Measurements from ENCODE around the gene STRIP2. TPM values are rescaled to one million over a fixed set of nuclear protein-coding genes. Genes with fewer than 3 reads are reported as not detected.

STRIP2 gene
- total RNA-seq, 3 donors from 2014 or later (not counting 1 experiment from before 2014, with no cell fraction given), result 1.7 to 2.3 (median 2.1) TPM

DNA sequence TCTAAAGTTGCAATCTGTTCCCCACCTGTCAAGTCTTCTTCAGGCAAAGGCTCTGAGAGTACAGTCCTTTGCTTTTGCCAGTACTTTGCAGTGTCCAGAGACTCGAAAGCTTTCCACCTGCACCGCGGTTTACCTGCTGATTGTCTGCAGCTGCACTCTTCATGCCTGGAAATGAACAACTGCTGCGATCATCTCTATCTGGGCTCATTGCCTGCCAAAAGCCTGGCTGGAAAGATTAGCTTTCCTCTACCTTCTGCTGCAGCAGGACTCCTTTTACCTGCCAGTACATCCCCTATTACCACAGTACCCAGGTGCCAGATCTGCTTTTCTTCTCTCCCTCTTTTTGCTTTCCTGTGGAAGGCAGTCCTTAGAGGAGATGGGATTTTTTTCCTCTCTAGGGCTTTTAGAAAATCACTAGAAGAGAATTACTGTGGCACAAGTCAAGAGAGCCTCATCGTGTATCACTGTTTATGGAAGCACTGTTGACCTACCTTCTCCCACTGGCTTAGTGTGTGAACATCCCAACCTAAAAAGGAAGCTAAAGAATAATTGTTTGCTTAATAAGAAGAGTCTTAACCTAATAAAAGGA is 2.2 kb downstream of the STRIP2 start:
- Histone ChIP-seq H3K27me3 (ENCODE audit: control insufficient read depth, insufficient read depth, low read length) (peaks cover 15% of the 10 kb centered on the region), H3K9me3 (ENCODE audit: control insufficient read depth, insufficient read depth, low read length) (no peaks in the 10 kb centered on the region), H3K4me1 (ENCODE audit: control insufficient read depth, insufficient read depth, low read length) (peaks cover 14% of the 10 kb centered on the region), H3K27ac (ENCODE audit: low read length) (no peak overlapping the region), H3K36me3 (ENCODE audit: control insufficient read depth, insufficient read depth, low read length) (no peaks in the 10 kb centered on the region), H3K4me3 (ENCODE audit: low read length) (no peak overlapping the region)
- Mint-ChIP-seq H3K4me3 (peak overlapping the region; percentile 18), H3K36me3 (no peaks in the 10 kb centered on the region), H3K27ac (no peak overlapping the region), H3K27me3 (ENCODE audit: low read depth in 2 of 2) (peaks cover 17 to 29% of the 10 kb centered on the region in 2 donors), H3K4me1 (peaks cover 22% of the 10 kb centered on the region in 2 donors), H3K9me3 (no peaks in the 10 kb centered on the region)
- intact Hi-C loops (cut with micrococcal nuclease), result no loop called here
- no peak for TF ChIP-seq CTCF (IDR thresholded peaks at IDR 0.05)
- DNase-seq (no peak), ATAC-seq (no peak)
- 95% methylated on average over 4 of the region's 5 CpGs for WGBS (ENCODE audit: insufficient coverage)

- Histone ChIP-seq H3K36me3 (ENCODE audit: control insufficient read depth, insufficient read depth, low read length) (no peaks in the 10 kb centered on the region), H3K4me1 (ENCODE audit: control insufficient read depth, insufficient read depth, low read length) (peaks cover 14% of the 10 kb centered on the region), H3K27me3 (ENCODE audit: control insufficient read depth, insufficient read depth, low read length) (peaks cover 15% of the 10 kb centered on the region), H3K9me3 (ENCODE audit: control insufficient read depth, insufficient read depth, low read length) (no peaks in the 10 kb centered on the region), H3K4me3 (ENCODE audit: low read length) (no peak overlapping the region), H3K27ac (ENCODE audit: low read length) (no peak overlapping the region)
- Mint-ChIP-seq H3K27ac (no peak overlapping the region), H3K36me3 (no peaks in the 10 kb centered on the region), H3K4me1 (peaks cover 22% of the 10 kb centered on the region in 2 donors), H3K4me3 (no peak overlapping the region), H3K9me3 (no peaks in the 10 kb centered on the region), H3K27me3 (ENCODE audit: low read depth in 2 of 2) (peaks cover 17 to 24% of the 10 kb centered on the region in 2 donors)
- intact Hi-C loops (cut with micrococcal nuclease), result no loop called here
- 97% methylated on average over 3 of the region's 5 CpGs for WGBS (ENCODE audit: insufficient coverage)
- ATAC-seq (no peak), DNase-seq (no peak)
- no peak for TF ChIP-seq CTCF (IDR thresholded peaks at IDR 0.05)
Observed at GRCh38 chr7:129437190-129437589, 3.0 kb downstream of the STRIP2 start.

DNA sequence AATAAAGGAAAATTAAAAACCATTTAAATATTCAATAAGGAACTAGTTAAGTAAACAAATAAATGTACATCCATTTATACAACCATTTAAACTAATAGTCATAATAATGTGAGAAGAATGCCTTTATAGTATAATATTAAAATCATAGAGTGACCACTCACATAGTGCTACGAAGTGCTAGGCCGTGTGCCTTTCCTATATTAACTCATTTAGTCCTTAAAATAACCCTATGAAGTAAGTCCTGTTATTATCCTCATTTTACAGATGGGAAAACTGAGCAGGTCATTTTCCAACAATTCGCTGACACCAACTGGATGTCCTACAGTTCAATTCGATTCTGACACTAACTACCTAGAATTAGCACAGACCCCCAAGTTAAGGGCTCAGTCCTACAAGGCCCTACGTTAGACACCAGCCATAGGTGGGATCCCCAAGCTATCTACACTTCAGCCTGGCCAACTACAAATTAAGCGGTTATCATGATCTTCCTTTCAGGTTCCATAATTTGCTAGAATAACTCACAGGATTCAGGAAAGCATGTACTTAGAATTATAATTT is 4.1 kb downstream of the STRIP2 start:
- Mint-ChIP-seq H3K4me3 (no peak overlapping the region), H3K4me1 (peaks cover 16% of the 10 kb centered on the region in 2 donors), H3K36me3 (no peaks in the 10 kb centered on the region), H3K9me3 (no peaks in the 10 kb centered on the region), H3K27ac (no peak overlapping the region), H3K27me3 (ENCODE audit: low read depth in 2 of 2) (peaks cover 11 to 12% of the 10 kb centered on the region in 2 donors)
- 87% methylated on average over 6 of the region's 6 CpGs for WGBS (ENCODE audit: insufficient coverage)
- H3K4me3 ChIP-seq (ENCODE audit: low read length), result no peak overlapping the region
- DNase-seq (no peak), ATAC-seq (no peak)
- peaks cover 7% of the 10 kb centered on the region for H3K27me3 ChIP-seq (ENCODE audit: control insufficient read depth, insufficient read depth, low read length)
- H3K4me1 ChIP-seq (ENCODE audit: control insufficient read depth, insufficient read depth, low read length), result peaks cover 12% of the 10 kb centered on the region
- no peak for TF ChIP-seq CTCF (IDR thresholded peaks at IDR 0.05)
- H3K36me3 ChIP-seq (ENCODE audit: control insufficient read depth, insufficient read depth, low read length), result no peaks in the 10 kb centered on the region
- H3K27ac ChIP-seq (ENCODE audit: low read length), result no peak overlapping the region
- intact Hi-C loops (cut with micrococcal nuclease), result no loop called here
- no peaks in the 10 kb centered on the region for H3K9me3 ChIP-seq (ENCODE audit: control insufficient read depth, insufficient read depth, low read length)

Measured in natural killer cell (primary cell).